Muscle of back (tissue), 11 donors: ENCODE measurements around the gene REELD1. TPM values are rescaled to one million over a fixed set of nuclear protein-coding genes. Genes with fewer than 3 reads are reported as not detected.

Experiments used
- DNase-seq, 3 donors: peaks; one replicate each; pipeline versions ENCODE4 v3.0.0 to v3.0.0-alpha.2; 2013
- polyA plus RNA-seq, 10 donors: library from polyadenylated mRNA; unstranded; fragments of 120-200 nt; gene quantifications; one replicate each; pipeline ENCODE4 v1.2.1, GENCODE V29; 2013; ENCODE audit not compliant: insufficient read length in 10 of 10

Gene REELD1
- polyA plus RNA-seq, 10 donors: 0.07 to 0.33 (median 0.19) TPM; not detected in 6

- no peak for DNase-seq
Observed at GRCh38 chr4:146224326-146224966, 10.1 kb downstream of the REELD1 start.

GRCh38 chr4:146229406-146229805 lies 15.1 kb downstream of the REELD1 start:
- no peak for DNase-seq

GRCh38 chr4:146232131-146232722 lies 17.9 kb downstream of the REELD1 start:
- no peak for DNase-seq

- no peak for DNase-seq
Observed at GRCh38 chr4:146235654-146236177, 21.4 kb downstream of the REELD1 start.

GRCh38 chr4:146236216-146236615 lies 21.9 kb downstream of the REELD1 start:
- DNase-seq: peak in 2 of 3 donors; percentile 17 to 80

GRCh38 chr4:146237092-146237491 lies 22.8 kb downstream of the REELD1 start:
- no peak for DNase-seq

- peak; percentile 34 to 84 (median 57) for DNase-seq
Observed at GRCh38 chr4:146238107-146238506, 23.8 kb downstream of the REELD1 start.

- DNase-seq: no peak
Observed at GRCh38 chr4:146243141-146243882, 29.0 kb downstream of the REELD1 start.

GRCh38 chr4:146243883-146244277 lies 29.5 kb downstream of the REELD1 start:
- no peak for DNase-seq

- no peak for DNase-seq
Observed at GRCh38 chr4:146244496-146244895, 30.2 kb downstream of the REELD1 start.

GRCh38 chr4:146245246-146245645 lies 30.9 kb downstream of the REELD1 start:
- no peak for DNase-seq

GRCh38 chr4:146245850-146246249 lies 31.5 kb downstream of the REELD1 start:
- DNase-seq: peak; percentile 53 to 82 (median 66)

GRCh38 chr4:146246381-146246780 lies 32.0 kb downstream of the REELD1 start:
- DNase-seq: no peak

GRCh38 chr4:146247356-146247755 lies 33.0 kb downstream of the REELD1 start:
- no peak for DNase-seq

GRCh38 chr4:146252969-146253611 lies 38.8 kb downstream of the REELD1 start:
- no peak for DNase-seq

- peak in 1 of 3 donors; percentile 39 for DNase-seq
Observed at GRCh38 chr4:146255463-146255862, 41.1 kb downstream of the REELD1 start.

GRCh38 chr4:146255874-146256273 lies 41.5 kb downstream of the REELD1 start:
- peak in 1 of 3 donors; percentile 85 for DNase-seq

- no peak for DNase-seq
Observed at GRCh38 chr4:146256328-146256727, 42.0 kb downstream of the REELD1 start.

GRCh38 chr4:146257511-146257910 lies 43.2 kb downstream of the REELD1 start:
- no peak for DNase-seq

- no peak for DNase-seq
Observed at GRCh38 chr4:146260521-146260920, 46.2 kb downstream of the REELD1 start.

- DNase-seq: peak in 1 of 3 donors; percentile 41
Observed at GRCh38 chr4:146261041-146261440, 46.7 kb downstream of the REELD1 start.

- no peak for DNase-seq
Observed at GRCh38 chr4:146263793-146264192, 49.5 kb downstream of the REELD1 start.
